GM10248 (cell line): ENCODE results near the gene SEMA6C.
A peak's percentile ranks its signal among the peaks of the same experiment; 100 is the strongest.

Experiments
- CTCF ChIA-PET: fragments of 300-600 bp; sonication (Branson Sonifier 250); formaldehyde crosslinking; extraction: SDS; loops from one replicate; lab custom pipeline; 2021; ENCODE audit warnings: antibody characterized with exemption; lab: Yijun Ruan, JAX
- POLR2A ChIA-PET: fragments of 350-650 bp; sonication (Branson Sonifier 250); formaldehyde crosslinking; extraction: SDS; loops from one replicate; lab custom pipeline; 2020; ENCODE audit warnings: antibody characterized with exemption; lab: Yijun Ruan, JAX
- DNase-seq: peaks from one replicate; pipeline ENCODE4 v3.0.0; 2012; ENCODE audit errors: extremely low spot score
- CTCF ChIP-seq: IDR thresholded peaks from 2 replicates; pipeline ENCODE4 v1.5.1; 2012; ENCODE audit warnings: mild to moderate bottlenecking, low read depth; ENCODE audit errors: extremely low read depth, missing control alignments, control extremely low read depth

The SEMA6C gene

GRCh38 chr1:151134396-151134795, 12.0 kb downstream of the SEMA6C start:
- no peak for TF ChIP-seq CTCF
- no peak for DNase-seq
- POLR2A ChIA-PET = no interaction called here

DNA sequence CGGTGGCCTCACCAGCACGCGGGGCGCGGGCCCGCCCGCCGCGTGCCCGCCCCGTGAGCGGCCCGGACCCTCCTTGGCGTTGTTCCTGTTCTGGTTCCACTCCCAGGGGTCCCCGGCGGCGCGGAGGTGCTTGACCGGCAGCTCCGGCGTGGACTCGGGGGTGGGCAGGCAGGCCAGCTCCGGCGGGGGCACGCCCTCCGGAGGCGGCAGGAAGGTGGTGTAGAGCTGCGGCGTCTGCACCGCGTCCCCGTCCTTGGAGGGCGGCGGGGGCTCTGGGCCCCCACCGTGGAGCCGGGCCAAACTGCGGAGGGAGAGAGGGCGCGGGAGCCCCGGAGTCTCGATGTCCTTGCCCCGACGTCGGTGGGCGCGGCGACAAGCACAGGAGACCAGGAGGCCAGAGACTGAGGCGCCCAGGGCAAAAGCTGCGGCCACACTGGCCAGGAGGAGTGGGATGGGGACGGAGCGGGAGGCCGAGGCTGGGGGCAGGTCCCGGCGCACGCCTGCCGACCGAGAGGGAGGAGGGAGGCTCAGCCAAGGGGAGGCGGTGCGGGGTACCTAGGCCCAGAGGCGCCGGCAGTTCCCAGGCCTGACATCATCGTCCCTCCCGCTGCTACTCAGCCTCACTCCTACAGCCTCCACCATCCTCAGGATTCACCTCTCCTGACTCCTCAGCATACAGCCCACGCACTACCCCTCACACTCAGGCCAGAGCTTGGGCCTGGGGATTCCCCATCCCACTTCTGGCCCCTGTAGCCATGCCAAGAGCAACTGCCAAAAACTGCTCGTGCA, 13.2 kb downstream of the SEMA6C start:
- CTCF ChIA-PET = interaction anchor here (1.4 to 3.8 kb wide), 4 partner anchors 15 to 119 kb away, joined by 4 to 29 read pairs (median 14); partner anchors contain the start of genes SEMA6C and TNFAIP8L2
- POLR2A ChIA-PET = no interaction called here
- TF ChIP-seq CTCF = no peak
- DNase-seq = no peak

More at GRCh38 chr1:151134396-151134795, 12.0 kb downstream of the SEMA6C start:
- CTCF ChIA-PET = interaction anchor here (0.7 to 3.8 kb wide), 5 partner anchors 8 to 117 kb away, joined by 3 to 29 read pairs (median 11); partner anchors contain the start of genes SEMA6C and TNFAIP8L2

DNA sequence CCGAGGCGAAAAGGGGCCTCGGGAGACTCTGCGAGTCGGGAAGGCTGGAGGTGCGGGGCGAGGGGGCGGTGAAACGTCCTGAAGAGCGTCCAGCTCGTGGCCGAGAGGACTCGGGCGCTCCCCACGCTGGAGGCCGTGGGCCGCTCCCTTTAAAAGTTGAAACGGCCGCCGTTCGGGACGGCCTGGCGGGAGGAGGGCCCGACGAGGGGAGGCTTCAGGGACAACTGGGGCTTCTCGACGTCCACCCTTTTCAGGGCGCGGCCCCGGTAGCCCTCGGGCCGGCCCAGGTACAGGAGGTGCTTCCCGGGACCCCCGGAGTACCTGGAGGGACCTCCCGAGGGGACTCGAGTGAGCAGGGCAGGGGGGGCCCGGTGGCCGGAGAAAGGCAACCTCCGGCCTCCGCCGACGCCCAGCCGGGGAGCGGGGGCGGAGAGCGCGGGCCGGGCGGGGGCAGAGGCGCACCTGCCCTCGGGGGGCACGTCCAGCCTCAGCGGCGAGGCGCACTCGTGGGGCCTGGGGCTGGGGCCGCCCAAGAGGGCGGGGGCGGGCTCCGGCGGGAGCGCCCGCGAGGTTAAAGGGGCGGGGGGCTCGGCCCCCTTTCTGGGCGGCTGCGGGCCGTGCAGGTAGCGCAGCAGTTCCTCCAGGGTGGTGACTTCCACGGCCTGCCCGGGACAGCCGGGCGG, 14.0 kb downstream of the SEMA6C start:
- POLR2A ChIA-PET = no interaction called here
- no peak for DNase-seq
- no peak for TF ChIP-seq CTCF
- CTCF ChIA-PET = interaction anchor here (3.8 to 4.6 kb wide), 2 partner anchors 11 to 25 kb away, joined by 18 to 29 read pairs; partner anchors contain the start of gene TNFAIP8L2

DNA sequence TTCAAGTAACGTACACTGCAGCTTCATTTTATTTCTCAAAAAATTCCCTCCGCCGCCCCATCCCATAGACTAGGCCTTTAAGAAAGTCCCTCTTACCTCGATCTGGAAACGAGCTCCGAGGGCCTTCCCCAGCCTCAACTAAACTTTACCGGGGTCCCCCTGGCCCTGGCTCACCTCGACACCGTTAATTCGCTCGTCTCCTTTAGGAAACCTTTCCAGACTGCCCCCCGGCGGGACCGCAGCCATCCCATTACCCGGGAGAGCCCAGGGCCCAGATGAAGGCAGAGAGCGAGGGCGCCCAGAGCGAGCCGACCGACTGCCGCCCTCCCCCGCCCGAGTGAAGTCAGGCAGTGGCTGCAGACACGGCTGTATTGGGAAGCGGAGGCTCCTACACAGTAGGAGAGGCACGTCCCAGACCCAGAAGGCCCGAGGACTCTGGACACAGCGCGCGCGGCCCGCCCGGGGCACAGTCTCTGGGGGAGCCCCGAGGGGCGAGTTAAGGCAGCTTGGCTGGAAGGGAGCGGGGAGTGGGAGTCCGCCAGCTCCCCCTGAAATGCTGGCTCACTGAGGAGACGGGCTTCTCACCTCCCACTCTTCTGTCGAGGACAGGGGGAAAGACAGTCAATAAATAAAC, 14.6 kb downstream of the SEMA6C start:
- CTCF ChIA-PET = interaction anchor here (0.7 to 4.6 kb wide), 9 partner anchors 11 to 72 kb away, joined by 3 to 19 read pairs (median 4); partner anchors contain the start of genes CDC42SE1, GABPB2 and TNFAIP8L2
- POLR2A ChIA-PET = no interaction called here
- TF ChIP-seq CTCF = no peak
- DNase-seq = no peak

DNA sequence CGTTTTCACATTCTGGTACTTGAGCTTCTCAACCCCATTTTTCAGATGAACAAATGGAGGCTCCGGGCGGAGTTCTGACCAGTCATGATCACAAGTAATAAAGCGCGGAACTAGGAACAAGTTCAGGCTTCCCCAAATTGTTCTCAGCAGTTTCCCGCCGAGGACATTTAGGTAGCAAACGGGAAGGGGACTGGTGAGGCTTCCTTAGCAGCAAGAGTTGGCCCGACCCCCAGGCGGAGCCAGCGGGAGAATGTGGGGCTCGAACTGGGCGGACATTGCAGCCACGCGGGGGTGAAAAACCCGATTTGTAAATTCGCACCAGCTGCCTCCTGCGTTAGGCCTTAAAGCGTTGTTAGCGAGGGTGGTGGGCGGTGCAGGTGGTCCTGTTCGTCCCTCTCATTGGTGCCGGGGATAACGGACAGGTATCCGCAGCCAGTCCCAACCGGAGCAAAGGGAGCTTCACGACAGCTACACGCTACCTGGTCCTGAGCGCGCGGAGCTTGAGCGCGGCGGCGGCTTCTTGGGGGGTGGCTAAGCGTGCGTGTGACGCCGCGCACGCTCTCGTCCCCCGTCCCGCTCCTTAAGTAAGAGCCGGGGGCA, 15.3 kb downstream of the SEMA6C start:
- TF ChIP-seq CTCF = no peak
- CTCF ChIA-PET = interaction anchor here (0.7 to 4.6 kb wide), 9 partner anchors 12 to 72 kb away, joined by 3 to 19 read pairs (median 4); partner anchors contain the start of genes CDC42SE1, GABPB2 and TNFAIP8L2
- POLR2A ChIA-PET = no interaction called here
- DNase-seq = peak; percentile 91

- ChIA-PET CTCF (interaction anchor here (2.0 to 4.6 kb wide), 2 partner anchors 14 to 58 kb away, joined by 4 to 18 read pairs; partner anchors contain the start of gene GABPB2), POLR2A (no interaction called here)
- no peak for DNase-seq
- no peak for TF ChIP-seq CTCF
Measured at GRCh38 chr1:151128800-151129199, 17.6 kb downstream of the SEMA6C start.
